ENCODE results near the gene RBM20. TPM values are rescaled to one million over a fixed set of nuclear protein-coding genes. Genes with fewer than 3 reads are reported as not detected.
A peak's percentile ranks its signal among the peaks of the same experiment; 100 is the strongest.

Gene RBM20
- total and polyA plus RNA-seq, 7 donors = 0.23 to 7.8 (median 5.4) TPM; not detected in 1

DNA sequence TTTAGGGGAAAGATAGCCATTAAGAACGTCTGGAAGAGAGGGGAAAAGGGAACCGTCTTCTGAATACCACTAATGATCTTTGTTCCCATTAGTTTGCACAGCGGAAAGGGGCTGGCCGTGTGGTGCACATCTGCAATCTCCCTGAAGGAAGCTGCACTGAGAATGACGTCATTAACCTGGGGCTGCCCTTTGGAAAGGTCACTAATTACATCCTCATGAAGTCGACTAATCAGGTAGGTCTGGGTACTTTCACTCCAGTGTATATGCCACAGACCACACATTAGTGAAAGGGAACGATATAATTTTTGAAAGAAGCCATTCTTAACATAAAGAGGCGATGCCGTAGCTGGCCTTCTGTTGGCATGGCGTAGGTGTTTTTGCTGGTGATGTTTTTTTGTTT lies 153.3 kb downstream of the RBM20 start:
- no peak overlapping the region for H3K27ac ChIP-seq
- H3K36me3 ChIP-seq = peaks cover 0 to 15% (median 0%) of the 10 kb centered on the region in 4 donors
- peaks cover 0 to 38% (median 35%) of the 10 kb centered on the region in 4 donors for H3K4me1 ChIP-seq
- no peaks in the 10 kb centered on the region for H3K27me3 ChIP-seq
- DNase-seq = no peak
- no peaks in the 10 kb centered on the region for H3K9me3 ChIP-seq
- intact Hi-C loops (cut with DNase I) = no loop called here
- TF ChIP-seq, protein P1, sequence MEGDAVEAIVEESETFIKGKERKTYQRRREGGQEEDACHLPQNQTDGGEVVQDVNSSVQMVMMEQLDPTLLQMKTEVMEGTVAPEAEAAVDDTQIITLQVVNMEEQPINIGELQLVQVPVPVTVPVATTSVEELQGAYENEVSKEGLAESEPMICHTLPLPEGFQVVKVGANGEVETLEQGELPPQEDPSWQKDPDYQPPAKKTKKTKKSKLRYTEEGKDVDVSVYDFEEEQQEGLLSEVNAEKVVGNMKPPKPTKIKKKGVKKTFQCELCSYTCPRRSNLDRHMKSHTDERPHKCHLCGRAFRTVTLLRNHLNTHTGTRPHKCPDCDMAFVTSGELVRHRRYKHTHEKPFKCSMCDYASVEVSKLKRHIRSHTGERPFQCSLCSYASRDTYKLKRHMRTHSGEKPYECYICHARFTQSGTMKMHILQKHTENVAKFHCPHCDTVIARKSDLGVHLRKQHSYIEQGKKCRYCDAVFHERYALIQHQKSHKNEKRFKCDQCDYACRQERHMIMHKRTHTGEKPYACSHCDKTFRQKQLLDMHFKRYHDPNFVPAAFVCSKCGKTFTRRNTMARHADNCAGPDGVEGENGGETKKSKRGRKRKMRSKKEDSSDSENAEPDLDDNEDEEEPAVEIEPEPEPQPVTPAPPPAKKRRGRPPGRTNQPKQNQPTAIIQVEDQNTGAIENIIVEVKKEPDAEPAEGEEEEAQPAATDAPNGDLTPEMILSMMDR (IDR thresholded peaks at IDR 0.05) = no peak
- TF ChIP-seq EP300 (IDR thresholded peaks at IDR 0.05) (no peak), POLR2AphosphoS5 (IDR thresholded peaks at IDR 0.05) (no peak), POLR2A (IDR thresholded peaks at IDR 0.05) (no peak)
- H3K4me3 ChIP-seq = no peak overlapping the region
- WGBS, 2 donors = 81 to 82% methylated on average over 10 of the region's 10 CpGs

DNA sequence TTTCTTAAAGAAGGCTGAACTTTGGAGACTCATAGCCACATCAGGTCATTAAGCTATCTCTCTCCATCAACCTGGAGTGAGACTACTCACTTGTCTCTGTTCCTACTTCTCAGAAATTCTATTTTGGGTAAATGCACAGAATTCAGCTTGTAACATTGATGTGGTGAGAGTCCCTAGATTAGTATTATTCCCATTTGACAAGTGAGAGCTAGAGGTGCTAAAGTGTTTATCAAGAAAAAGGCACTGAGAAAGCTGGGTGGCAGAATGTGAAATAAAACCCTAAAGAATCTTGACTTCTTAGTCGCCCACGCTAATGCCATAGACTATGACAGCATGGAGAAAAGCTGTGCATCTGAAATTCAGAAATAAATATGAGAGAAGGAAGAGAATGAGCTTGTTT lies 154.2 kb downstream of the RBM20 start:
- intact Hi-C loops (cut with DNase I) = no loop called here
- TF ChIP-seq POLR2A (IDR thresholded peaks at IDR 0.05) (no peak), EP300 (IDR thresholded peaks at IDR 0.05) (no peak), POLR2AphosphoS5 (IDR thresholded peaks at IDR 0.05) (no peak)
- TF ChIP-seq, protein P1 (IDR thresholded peaks at IDR 0.05) = no peak
- 95 to 97% methylated on average over 2 of the region's 2 CpGs for WGBS, 2 donors
- peaks cover 0 to 38% (median 35%) of the 10 kb centered on the region in 4 donors for H3K4me1 ChIP-seq
- H3K4me3 ChIP-seq = no peak overlapping the region
- no peaks in the 10 kb centered on the region for H3K27me3 ChIP-seq
- no peaks in the 10 kb centered on the region for H3K9me3 ChIP-seq
- H3K27ac ChIP-seq = no peak overlapping the region
- peaks cover 0 to 15% (median 0%) of the 10 kb centered on the region in 4 donors for H3K36me3 ChIP-seq
- DNase-seq = no peak

DNA sequence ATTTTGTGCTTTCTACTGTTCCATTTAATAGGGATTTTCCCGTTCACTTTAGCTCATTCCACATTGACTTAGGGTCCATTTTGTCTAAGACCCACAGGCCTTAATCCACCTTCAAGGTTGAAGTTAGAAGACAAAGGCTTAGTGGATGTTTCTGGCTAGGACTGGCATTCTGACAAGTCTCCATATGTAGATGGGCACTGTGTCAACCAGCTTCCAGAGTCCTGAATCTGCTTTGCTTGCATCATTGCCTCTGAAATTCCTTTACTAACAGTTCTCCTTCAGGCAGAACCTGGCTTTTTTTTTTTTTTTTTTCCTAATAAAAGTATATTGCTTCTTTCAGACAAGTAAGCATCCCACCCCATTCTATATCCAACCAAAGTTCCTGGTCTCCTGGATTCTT lies 158.0 kb downstream of the RBM20 start:
- Histone ChIP-seq H3K36me3 (peaks cover 0 to 15% (median 0%) of the 10 kb centered on the region in 4 donors), H3K9me3 (no peaks in the 10 kb centered on the region), H3K4me3 (no peak overlapping the region), H3K27ac (peak overlapping the region; percentile 65 to 80 (median 70)), H3K4me1 (peaks cover 0 to 39% (median 38%) of the 10 kb centered on the region in 4 donors), H3K27me3 (no peaks in the 10 kb centered on the region)
- intact Hi-C loops (cut with DNase I) = loop anchor here (5.0 kb wide), 1 partner anchor 70 kb away; the partner anchor contains the start of gene PDCD4
- no peak for TF ChIP-seq EP300 (IDR thresholded peaks at IDR 0.05)
- TF ChIP-seq, protein P1 (IDR thresholded peaks at IDR 0.05) = no peak
- no peak for TF ChIP-seq POLR2A (IDR thresholded peaks at IDR 0.05)
- no peak for TF ChIP-seq POLR2AphosphoS5 (IDR thresholded peaks at IDR 0.05)
- WGBS, 2 donors = 92 to 96% methylated on average over 1 of the region's 1 CpG
- no peak for DNase-seq

DNA sequence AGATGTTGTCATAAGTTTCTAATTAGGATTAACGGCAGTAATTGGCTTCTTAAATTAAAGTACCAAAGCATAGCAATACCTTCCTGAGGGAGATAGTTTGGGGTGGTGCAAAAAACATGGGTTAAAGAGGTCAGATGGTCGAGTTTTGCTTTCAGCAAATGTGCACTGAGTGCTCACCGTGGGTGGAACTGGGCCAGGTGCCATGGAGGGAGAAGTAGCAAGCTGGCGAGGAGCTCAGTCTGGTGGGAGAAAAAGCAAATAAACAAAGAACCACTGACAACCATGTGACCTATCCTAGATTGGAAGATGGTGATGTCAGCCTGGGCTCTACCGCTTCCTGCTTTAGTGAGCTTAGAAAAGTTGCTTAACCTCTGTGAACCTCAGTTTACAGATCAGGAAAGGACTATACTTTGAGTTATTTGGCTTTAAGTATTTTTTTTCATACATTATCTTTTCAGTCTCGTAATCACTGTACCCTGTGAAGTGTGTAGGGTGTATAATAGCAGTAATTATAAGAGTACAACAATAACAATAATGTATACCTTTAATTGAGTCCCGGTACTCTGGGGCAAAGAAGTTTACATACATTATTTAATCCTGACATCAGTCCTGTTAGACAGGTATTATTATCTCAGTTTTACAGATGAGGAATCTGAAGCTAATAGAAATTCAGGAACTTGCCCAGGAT lies 158.6 kb downstream of the RBM20 start:
- Histone ChIP-seq H3K36me3 (peaks cover 0 to 15% (median 0%) of the 10 kb centered on the region in 4 donors), H3K4me3 (no peak overlapping the region), H3K27me3 (no peaks in the 10 kb centered on the region), H3K27ac (peak overlapping the region; percentile 65 to 80 (median 70)), H3K9me3 (no peaks in the 10 kb centered on the region), H3K4me1 (peaks cover 0 to 39% (median 38%) of the 10 kb centered on the region in 4 donors)
- peak; percentile 84 for DNase-seq
- 14 to 25% methylated on average over 7 of the region's 7 CpGs for WGBS, 2 donors
- intact Hi-C loops (cut with DNase I) = loop anchor here (5.0 kb wide), 1 partner anchor 70 kb away; the partner anchor contains the start of gene PDCD4
- TF ChIP-seq, protein P1 (IDR thresholded peaks at IDR 0.05) = no peak
- TF ChIP-seq POLR2AphosphoS5 (IDR thresholded peaks at IDR 0.05) (peak in 1 of 4 donors; percentile 72), POLR2A (IDR thresholded peaks at IDR 0.05) (no peak), EP300 (IDR thresholded peaks at IDR 0.05) (peak in 1 of 4 donors; percentile 55)

All from sigmoid colon (tissue), 7 donors.